Stimulated activated CD8-positive, alpha-beta memory T cell treated with anti-CD3 and anti-CD28 coated beads, Interleukin-2, amount 100 ng/mL, for 1 hour (primary cell): ENCODE data around the gene UBE3D.
"Not testable (repeated sequence)": the region's sequence is repeated elsewhere in the genome, so short reads cannot be mapped to it uniquely, and the experiment has no call there.

Experiments
- DNase-seq, 2 donors: peaks; one replicate each; pipeline ENCODE4 v3.0.0-alpha.2; 2020; ENCODE audit warnings: low read depth in 2 of 2

The UBE3D gene

GRCh38 chr6:82874867-82875266 lies 190.8 kb downstream of the UBE3D start:
- no peak for DNase-seq

GRCh38 chr6:82872185-82872584 lies 193.5 kb downstream of the UBE3D start:
- no peak for DNase-seq

GRCh38 chr6:82870582-82871172 lies 195.0 kb downstream of the UBE3D start:
- no peak for DNase-seq

DNA sequence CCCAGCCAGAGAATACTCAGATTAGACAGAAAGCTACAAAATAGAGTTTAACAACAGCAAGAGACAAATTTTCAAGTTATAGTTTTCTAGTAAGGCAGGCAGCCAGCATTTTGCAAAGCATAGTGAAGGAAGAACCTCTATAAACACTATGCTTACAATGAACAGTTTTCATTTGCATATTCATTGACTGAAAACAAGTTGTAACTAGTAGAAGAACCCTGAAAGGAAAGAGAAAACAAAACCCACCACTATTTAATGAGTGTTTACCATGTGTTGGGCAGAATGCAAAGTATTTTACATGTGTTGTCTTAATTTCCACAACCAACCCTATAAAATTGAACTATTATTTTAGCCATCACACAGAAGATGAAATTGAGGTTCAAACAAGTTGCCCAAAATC lies 196.1 kb downstream of the UBE3D start:
- no peak for DNase-seq

GRCh38 chr6:82867946-82868345 lies 197.7 kb downstream of the UBE3D start:
- DNase-seq, result no peak

- no peak for DNase-seq
These were observed 199.2 kb downstream of the UBE3D start for GRCh38 chr6:82866446-82866845.

GRCh38 chr6:82865461-82865860 lies 200.2 kb downstream of the UBE3D start:
- no peak for DNase-seq

DNA sequence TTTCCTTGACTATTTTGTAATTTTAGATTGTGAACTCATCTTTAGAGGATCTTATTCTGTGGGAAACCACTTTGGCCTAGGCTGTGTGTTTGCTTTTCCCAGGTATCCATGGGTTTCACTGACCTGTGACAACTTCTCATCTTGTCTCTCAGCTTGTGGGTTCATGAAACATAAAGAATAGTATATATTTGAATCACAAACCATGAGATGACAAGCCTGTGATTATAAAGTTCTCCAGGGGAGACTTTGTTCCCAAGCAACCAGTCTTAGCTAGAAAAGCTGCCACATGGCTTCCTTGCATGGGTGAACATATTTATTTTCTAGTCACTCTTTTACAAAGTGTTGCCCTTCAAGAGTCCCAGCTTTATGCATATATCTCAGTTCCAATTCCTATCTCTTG lies 201.9 kb downstream of the UBE3D start:
- no peak for DNase-seq

DNA sequence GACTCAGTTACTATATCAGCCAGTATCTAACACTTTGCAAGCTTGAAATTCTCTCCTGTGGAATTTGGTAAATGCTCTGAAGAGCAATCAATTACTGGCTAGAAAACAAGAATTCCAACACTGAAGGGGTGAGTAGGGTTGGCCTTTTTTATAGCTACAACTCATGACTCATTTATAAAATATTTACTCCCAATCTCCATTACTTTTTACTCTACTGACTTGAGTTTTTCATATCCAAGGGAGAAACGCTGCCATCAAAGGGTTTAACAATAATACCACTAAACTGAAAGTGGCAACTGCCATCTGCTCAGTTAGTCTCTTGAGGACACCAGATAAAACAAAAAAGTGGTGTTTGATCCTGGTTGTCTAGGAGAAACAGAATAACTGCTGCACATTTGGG lies 203.1 kb downstream of the UBE3D start:
- no peak for DNase-seq

DNA sequence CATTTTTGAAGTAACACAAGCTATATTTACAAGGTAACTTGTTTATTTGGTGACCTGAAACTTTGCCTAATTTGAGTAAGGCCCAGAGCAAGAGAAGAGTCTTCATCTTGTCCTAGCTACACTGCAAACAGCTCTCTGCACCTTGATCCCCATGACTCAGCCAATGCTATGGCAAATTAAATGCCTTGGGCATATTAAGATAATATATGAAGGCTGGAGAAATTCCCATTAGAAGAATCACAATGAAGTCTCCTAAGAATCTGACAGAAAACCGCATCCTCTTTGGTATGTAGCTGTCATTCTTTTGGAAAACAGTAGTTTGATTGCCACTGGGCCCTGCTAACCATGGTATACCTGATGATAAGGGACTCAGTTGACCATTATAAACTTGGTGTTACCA lies 204.5 kb downstream of the UBE3D start:
- DNase-seq, result no peak

DNA sequence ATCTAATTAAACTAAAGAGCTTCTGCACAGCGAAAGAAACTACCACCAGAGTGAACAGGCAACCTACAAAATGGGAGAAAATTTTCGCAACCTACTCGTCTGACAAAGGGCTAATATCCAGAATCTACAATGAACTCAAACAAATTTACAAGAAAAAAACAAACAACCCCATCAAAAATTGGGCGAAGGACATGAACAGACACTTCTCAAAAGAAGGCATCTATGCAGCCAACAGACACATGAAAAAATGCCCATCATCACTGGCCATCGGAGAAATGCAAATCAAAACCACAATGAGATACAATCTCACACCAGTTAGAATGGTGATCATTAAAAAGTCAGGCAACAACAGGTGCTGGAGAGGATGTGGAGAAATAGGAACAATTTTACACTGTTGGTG lies 209.6 kb downstream of the UBE3D start:
- DNase-seq, result not testable (repeated sequence)

- DNase-seq, result not testable (repeated sequence)
These were observed 212.7 kb downstream of the UBE3D start for GRCh38 chr6:82852904-82853303.

GRCh38 chr6:82843291-82843885 lies 222.3 kb downstream of the UBE3D start:
- no peak for DNase-seq

GRCh38 chr6:82842721-82843120 lies 222.9 kb downstream of the UBE3D start:
- no peak for DNase-seq
